GM19238 (cell line): ENCODE measurements around the gene GLTP.
"Not testable (repeated sequence)": the region's sequence is repeated elsewhere in the genome, so short reads cannot be mapped to it uniquely, and the experiment has no call there.

Experiments
- DNase-seq: peaks from one replicate; pipeline ENCODE4 v3.0.0; 2011; ENCODE audit warnings: low spot score; ENCODE audit not compliant: insufficient read length

GLTP gene

DNA sequence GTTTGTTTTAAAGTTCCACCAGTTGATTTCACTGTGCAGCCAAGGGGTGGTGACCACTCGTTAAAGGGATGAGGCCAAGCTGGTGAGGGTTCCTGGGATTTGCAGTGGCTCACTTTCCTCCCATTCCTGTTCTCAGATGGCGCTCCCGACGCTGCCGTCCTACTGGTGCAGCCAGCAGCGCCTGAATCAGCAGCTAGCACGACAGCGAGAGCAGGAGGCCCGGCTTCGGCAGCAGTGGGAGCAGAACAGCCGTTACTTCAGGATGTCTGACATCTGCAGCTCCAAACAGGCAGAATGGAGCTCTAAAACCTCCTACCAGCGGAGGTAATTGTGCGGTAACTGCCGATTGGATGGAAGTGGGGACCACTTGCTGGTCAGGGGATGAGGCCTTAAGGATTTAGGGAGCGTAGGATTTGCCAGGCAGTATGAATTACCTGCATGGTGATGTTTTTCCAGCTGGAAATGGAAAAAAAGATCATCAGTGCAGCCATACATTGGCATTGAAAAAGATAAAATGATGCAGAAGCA lies 22.6 kb upstream of the GLTP start:
- no peak for DNase-seq

GRCh38 chr12:109900752-109901580 lies 20.6 kb upstream of the GLTP start:
- peak; percentile 54 for DNase-seq

- DNase-seq, result peak; percentile 88
These were observed 19.7 kb upstream of the GLTP start, which contains the start of gene TCHP for GRCh38 chr12:109899783-109900751. TCHP (plus strand) TSS chr12:109900274; CDS start chr12:109903027, 2,753 bp downstream.

GRCh38 chr12:109899345-109899744 lies 19.0 kb upstream of the GLTP start:
- DNase-seq, result not testable (repeated sequence)

- DNase-seq, result no peak
These were observed 16.7 kb upstream of the GLTP start for GRCh38 chr12:109897029-109897428.

DNA sequence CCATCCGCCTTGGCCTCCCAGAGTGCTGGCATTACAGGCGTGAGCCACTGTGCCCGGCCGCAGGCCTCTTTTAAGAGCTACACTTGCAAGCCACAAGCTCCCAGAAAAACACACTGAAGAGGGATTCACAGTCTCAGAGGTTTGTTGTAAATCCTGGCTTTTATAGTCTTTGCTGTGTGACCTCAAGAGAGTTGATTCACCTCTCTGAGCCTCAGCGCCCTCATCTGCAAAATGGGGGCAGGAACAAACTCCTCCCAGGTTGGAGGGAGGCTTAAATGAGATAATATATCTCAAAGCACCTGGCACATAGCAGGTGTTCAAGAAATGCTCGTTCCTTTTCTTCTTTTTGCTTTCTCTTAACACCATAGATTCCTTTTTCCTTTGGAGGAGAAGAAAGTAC lies 15.8 kb upstream of the GLTP start:
- no peak for DNase-seq

DNA sequence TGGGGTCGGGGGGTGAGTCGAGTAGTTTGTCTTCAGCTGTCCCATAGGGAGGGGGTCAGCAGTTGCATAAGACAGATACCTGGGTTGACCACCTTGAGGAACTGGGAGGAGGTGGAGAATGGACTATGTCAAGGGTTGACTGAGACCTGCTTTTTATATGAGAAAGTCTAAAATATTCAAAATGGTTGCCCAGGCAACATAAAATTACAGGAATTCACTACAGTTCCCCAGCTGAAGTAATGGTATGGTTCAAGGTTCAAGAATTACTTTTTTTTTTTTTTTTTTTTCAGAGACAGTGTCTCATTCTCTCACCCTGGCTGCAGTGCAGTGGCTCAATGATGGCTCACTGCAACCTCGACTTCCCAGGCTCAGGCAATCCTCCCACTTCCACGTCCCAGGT lies 14.6 kb upstream of the GLTP start:
- DNase-seq, result no peak

DNA sequence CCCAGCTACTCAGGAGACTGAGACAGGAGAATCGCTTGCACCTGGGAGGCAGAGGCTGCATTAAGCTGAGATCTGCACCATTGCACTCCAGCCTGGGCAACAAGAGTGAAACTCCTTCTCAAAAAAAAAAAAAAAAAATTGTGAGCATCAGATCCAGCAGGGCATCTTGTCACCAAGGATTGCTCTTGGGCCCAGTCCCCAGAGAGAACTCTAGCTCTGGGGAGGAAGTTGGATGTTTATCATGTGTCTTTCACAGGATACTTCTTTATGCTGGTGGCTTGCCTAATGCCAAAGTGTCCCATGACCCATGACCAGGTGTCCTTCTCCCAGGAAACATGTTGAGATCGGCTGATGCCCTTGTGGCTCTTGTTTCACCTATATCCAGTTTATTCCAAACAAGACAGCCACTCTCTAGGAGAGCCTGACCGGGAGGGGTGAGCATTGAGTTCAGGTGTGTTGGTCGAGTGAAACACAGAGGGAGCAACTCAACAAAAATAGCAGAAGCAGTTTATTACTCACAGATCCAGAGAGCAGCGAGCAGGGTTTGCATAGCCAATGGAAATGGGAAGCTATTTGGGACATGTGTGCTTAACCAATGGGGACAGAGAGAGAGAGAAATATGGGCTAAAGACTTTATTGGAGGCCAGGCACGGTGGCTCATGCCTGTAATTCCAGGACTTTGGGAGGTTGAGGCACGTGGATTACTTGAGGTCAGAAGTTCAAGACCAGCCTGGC lies 13.1 kb upstream of the GLTP start:
- no peak for DNase-seq

GRCh38 chr12:109892748-109893147 lies 12.4 kb upstream of the GLTP start:
- peak; percentile 39 for DNase-seq

DNA sequence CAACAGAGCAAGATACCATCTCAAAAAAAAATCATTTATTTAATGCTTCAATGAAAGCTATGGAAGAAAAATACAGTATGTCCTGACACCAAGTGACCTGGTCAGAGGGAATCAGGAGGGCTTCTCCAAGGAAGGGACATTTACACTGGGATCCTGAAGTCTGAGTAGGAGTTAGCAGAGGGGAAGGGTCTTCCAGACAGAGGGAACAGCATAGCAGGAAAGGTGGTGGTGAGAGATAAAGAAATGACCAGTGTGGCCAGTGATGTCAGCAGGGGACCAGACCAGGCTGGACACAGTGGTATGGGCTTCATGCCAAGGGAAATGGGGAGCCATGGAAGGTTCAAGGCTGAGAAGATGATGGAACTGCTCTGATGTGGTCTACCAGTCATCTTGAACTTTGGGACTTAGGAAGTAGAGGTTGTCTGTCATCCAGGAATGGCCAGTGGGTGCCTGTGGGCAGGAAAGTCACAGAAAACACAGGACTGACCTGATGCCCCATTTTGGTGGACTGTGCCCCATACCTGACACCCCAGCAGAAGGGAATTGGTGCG lies 11.9 kb upstream of the GLTP start:
- DNase-seq, result no peak

- not testable (repeated sequence) for DNase-seq
These were observed 11.4 kb upstream of the GLTP start for GRCh38 chr12:109891731-109892130.

DNA sequence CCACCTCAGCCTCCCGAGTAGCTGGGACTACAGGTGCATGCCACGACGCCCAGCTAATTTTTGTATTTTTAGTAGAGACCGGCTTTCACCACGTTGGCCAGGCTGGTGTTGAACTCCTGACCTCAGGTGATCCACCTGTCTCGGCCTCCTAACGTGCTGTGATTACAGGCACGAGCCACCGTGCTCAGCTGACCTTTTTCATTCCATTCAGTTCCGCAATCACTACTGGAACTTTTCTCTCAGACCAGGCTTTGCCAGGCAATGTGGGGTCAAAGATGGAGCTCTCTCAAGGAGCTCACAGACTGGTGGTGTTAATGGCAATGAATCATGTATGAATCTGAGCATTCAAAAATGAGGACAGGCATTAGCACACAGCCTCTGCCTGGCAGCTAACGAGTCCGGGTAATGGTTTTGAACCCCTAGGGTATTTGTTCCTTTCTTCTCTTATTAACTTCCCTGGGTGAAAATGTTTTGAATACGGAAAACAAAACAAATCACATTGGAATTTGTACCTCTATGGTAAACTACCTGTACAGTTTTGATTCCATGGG lies 10.4 kb upstream of the GLTP start:
- DNase-seq, result no peak

DNA sequence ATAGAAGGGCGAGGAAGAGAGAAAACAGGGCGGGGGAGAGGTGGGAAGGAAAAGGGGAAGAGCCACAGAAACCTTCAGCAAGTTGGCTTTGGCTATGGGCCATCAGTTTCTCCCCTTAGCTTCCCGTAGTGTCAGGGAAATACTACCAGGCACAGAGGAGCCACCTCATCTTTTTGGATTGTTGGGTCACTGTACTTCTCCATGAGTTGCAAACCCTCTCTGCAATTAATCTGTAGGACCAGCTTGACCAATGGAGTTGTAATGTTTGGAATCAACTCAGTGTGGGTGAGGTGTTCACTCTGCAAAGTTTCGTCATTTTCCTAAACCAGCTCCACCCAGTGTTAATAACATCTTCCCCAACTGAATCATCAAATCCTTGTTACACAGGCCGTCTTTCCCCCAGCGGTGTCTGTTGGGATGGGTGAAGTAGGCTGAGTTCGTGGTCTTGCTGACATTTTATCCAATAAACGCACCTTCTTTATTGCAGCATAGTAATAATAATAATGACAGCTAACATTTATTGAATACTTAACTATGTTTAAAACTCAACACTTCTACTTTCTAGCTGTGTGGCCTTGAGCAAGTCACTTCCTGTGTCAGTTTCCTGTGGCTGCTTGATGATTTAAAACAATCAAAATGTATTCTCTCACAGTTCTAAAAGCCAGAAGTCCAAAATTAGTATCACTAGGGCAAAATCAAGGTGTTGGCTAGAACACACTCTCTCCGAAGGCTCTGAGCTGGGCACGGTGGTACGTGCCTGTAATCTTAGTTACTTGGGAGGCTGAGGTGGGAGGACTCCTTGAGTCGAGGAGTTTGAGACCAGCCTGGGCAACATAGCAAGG lies 8.1 kb upstream of the GLTP start:
- DNase-seq, result no peak

DNA sequence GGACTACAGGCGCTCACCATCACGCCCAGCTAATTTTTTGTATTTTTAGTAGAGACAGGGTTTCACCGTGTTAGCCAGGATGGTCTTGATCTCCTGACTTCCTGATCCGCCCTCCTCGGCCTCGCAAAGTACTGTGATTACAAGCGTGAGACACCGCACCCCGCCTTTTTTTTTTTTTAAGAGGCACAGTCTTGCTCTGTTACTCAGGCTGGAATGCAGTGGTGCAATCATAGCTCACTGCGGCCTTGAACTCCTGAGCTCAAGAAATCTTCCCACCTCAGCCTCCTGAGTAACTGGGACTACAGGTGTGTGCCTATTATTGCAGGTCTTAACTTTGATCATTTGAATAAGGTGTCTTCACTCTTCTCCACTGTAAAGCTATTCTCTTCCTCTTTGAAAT lies 5.3 kb upstream of the GLTP start:
- no peak for DNase-seq

DNA sequence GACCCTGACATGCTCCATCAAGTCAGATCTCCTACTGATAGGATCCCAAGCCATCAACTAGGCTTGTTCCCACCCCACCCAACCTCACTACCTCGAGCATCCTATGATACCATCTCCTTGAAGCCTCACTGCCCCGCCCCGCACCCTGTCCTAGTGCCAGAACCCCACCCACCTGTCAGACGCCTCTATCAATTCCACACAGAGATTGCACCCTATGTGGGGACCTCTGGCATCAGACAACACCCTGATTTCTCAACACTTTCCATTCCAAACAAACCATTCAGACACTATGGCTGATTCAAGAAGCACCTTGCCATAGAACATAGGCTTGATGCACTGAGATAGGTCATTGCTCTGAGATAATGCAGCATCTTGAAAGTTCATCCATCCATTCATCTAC lies 3.1 kb upstream of the GLTP start:
- no peak for DNase-seq

DNA sequence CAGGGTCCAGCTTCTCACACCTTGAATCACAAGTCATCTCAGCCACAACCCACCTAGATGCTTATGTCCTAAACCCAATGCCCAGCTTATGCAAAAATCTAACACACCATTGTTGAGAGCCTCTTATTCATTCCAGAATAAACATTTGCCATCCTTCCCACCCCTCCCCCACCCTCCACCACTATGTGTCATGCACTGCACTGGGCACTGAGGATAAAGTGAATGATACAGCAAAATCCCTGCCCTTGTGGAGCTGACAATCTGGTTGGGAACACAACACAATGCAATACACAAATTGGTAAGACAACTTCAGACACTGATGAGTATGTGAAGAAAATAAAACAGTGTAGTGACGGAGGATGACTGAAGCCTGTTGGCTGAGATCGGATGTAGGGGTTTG lies 1.4 kb upstream of the GLTP start:
- DNase-seq, result no peak

DNA sequence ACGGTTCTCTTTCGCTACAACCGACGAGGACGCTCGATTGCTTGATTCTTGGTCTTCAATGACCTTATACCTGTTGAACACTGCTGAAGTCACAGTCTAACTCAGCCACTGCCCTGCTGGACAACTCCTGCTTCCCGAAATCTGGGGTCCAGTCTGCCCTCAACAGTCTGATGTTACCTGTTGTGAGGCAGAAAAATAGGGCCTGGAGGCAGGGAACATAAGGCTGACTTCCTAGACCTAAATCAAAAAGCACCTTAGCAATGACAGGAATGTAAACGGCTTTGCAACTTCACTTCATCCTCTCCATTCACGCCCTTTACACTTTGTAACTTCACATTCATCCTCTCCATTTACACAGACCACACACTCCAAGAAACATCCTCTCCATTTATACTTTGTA lies 597 bp upstream of the GLTP start:
- no peak for DNase-seq

DNA sequence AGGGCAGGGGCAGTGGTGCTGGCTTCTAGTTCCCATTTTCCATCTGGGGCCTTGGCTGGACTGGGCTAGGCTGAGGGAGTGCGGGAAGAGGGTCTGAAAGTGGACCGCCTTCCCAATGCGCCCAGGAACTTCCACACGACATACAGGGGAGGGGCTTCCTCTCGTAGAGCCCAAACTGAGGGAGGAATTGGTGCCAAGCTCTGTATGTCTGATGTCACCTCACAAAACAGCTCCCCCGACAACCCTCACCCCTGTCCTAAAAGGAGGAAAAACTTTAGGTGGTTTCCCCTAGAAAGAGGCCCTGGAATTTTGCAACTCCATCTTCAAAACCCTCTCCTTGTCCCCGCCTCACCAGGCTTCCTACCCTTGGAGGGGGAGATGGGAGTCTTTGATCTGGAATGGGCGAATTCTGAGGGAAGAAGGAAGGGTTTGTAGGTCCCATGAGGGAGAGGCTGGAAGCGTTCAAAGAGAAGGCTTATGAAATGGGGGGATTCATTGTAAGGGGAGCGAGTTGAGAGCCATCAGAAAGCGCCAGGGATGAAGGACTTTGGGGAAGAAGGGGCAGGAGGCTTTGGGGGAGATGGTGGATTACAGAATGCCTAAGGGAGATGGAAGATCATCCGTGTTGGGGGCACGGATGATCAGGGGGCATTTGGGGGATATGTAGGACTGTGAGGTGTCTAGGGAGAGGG lies 844 bp downstream of the GLTP start:
- DNase-seq, result no peak

- no peak for DNase-seq
These were observed 1.6 kb downstream of the GLTP start for GRCh38 chr12:109878749-109879148.
